Peyer's patch (tissue), 4 donors: ENCODE measurements around the gene LIPG.

Experiments used
- POLR2A ChIP-seq, 2 donors: fragments of 450-650 bp; IDR thresholded peaks; one replicate each; pipeline ENCODE4 v1.5.1; 2017; ENCODE audit warnings: antibody characterized with exemption in 2 of 2, mild to moderate bottlenecking in 2 of 2, moderate library complexity in 2 of 2
- TF ChIP-seq, protein P1 (sequence below), 6 experiments: fragments of 450-650 bp in 4 of 6; fragments of 200-600 bp in 2 of 6; sonication (generic) in 1 of 6; IDR thresholded peaks; one replicate each; pipeline ENCODE4 v1.5.1; 2017 to 2019; ENCODE audit warnings: antibody characterized with exemption in 6 of 6, mild to moderate bottlenecking in 3 of 6, moderate library complexity in 1 of 6

DNA sequence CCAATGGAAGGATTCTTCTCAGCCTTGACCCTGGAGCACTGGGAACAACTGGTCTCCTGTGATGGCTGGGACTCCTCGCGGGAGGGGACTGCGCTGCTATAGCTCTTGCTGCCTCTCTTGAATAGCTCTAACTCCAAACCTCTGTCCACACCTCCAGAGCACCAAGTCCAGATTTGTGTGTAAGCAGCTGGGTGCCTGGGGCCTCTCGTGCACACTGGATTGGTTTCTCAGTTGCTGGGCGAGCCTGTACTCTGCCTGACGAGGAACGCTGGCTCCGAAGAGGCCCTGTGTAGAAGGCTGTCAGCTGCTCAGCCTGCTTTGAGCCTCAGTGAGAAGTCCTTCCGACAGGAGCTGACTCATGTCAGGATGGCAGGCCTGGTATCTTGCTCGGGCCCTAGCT, 28.8 kb downstream of the LIPG start:
- TF ChIP-seq, protein P1, sequence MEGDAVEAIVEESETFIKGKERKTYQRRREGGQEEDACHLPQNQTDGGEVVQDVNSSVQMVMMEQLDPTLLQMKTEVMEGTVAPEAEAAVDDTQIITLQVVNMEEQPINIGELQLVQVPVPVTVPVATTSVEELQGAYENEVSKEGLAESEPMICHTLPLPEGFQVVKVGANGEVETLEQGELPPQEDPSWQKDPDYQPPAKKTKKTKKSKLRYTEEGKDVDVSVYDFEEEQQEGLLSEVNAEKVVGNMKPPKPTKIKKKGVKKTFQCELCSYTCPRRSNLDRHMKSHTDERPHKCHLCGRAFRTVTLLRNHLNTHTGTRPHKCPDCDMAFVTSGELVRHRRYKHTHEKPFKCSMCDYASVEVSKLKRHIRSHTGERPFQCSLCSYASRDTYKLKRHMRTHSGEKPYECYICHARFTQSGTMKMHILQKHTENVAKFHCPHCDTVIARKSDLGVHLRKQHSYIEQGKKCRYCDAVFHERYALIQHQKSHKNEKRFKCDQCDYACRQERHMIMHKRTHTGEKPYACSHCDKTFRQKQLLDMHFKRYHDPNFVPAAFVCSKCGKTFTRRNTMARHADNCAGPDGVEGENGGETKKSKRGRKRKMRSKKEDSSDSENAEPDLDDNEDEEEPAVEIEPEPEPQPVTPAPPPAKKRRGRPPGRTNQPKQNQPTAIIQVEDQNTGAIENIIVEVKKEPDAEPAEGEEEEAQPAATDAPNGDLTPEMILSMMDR (IDR thresholded peaks at IDR 0.05): no peak
- TF ChIP-seq POLR2A (IDR thresholded peaks at IDR 0.05): no peak
